ENCODE measurements around the gene NOL3. TPM values are rescaled to one million over a fixed set of nuclear protein-coding genes. Genes with fewer than 3 reads are reported as not detected.

Gene NOL3
- total RNA-seq, 5 donors from 2014 or later (not counting 1 experiment from before 2014, with no cell fraction given), result 2.1 to 8.0 (median 5.2) TPM

GRCh38 chr16:67210069-67210937 is 40.0 kb downstream of the NOL3 start:
- H3K9me3 Mint-ChIP-seq, result no peaks in the 10 kb centered on the region
- no peaks in the 10 kb centered on the region for H3K27me3 Mint-ChIP-seq
- Histone ChIP-seq H3K4me3 (ENCODE audit: control insufficient read depth in 1 of 2, extremely low read depth in 1 of 2, low read length in 1 of 2) (no peak overlapping the region), H3K9me3 (no peaks in the 10 kb centered on the region), H3K36me3 (ENCODE audit: control insufficient read depth in 2 of 2, extremely low read depth in 1 of 2, insufficient read depth in 1 of 2, low read length in 1 of 2) (peaks cover 0 to 13% of the 10 kb centered on the region in 2 donors), H3K27ac (ENCODE audit: low read length) (no peak overlapping the region), H3K4me1 (ENCODE audit: control insufficient read depth in 1 of 2, extremely low read depth in 1 of 2, insufficient read depth in 2 of 2, low read length in 2 of 2) (no peaks in the 10 kb centered on the region), H3K27me3 (replicated peaks in 1 of 2; ENCODE audit: control insufficient read depth in 2 of 2, extremely low read depth in 1 of 2, insufficient read depth in 2 of 2, low read length in 1 of 2) (no peaks in the 10 kb centered on the region)
- peaks cover 8% of the 10 kb centered on the region for H3K36me3 Mint-ChIP-seq
- WGBS (ENCODE audit: insufficient coverage), result 88% methylated on average over 25 of the region's 25 CpGs
- ChIA-PET CTCF (no interaction called here), POLR2A (no interaction called here)
- no peak overlapping the region for H3K4me3 Mint-ChIP-seq
- H3K4me1 Mint-ChIP-seq, result peaks cover 0 to 8% (median 0%) of the 10 kb centered on the region in 3 donors
- DNase-seq (no peak), ATAC-seq (replicated peaks in 1 of 4) (no peak)
- no peak overlapping the region for H3K27ac Mint-ChIP-seq

- CTCF ChIA-PET, result no interaction called here
- H3K9me3 ChIP-seq, result no peaks in the 10 kb centered on the region
- no peaks in the 10 kb centered on the region for H3K27me3 Mint-ChIP-seq
Observed at GRCh38 chr16:67211674-67212073, 41.3 kb downstream of the NOL3 start.

GRCh38 chr16:67212766-67213165 is 42.4 kb downstream of the NOL3 start:
- H3K9me3 ChIP-seq, result no peaks in the 10 kb centered on the region
- peaks cover 0 to 13% of the 10 kb centered on the region in 2 donors for H3K36me3 ChIP-seq (ENCODE audit: control insufficient read depth in 2 of 2, extremely low read depth in 1 of 2, insufficient read depth in 1 of 2, low read length in 1 of 2)
- H3K27me3 ChIP-seq (replicated peaks in 1 of 2; ENCODE audit: control insufficient read depth in 2 of 2, extremely low read depth in 1 of 2, insufficient read depth in 2 of 2, low read length in 1 of 2), result no peaks in the 10 kb centered on the region
- no peak overlapping the region for H3K27ac ChIP-seq (ENCODE audit: low read length)
- no peak overlapping the region for H3K4me3 Mint-ChIP-seq
- H3K4me1 ChIP-seq (ENCODE audit: control insufficient read depth in 1 of 2, extremely low read depth in 1 of 2, insufficient read depth in 2 of 2, low read length in 2 of 2), result no peaks in the 10 kb centered on the region
- H3K27me3 Mint-ChIP-seq, result no peaks in the 10 kb centered on the region
- ChIA-PET CTCF (no interaction called here), POLR2A (no interaction called here)
- DNase-seq (no peak), ATAC-seq (replicated peaks in 1 of 4) (no peak)
- no peak overlapping the region for H3K4me3 ChIP-seq (ENCODE audit: control insufficient read depth in 1 of 2, extremely low read depth in 1 of 2, low read length in 1 of 2)
- peaks cover 0 to 9% (median 0%) of the 10 kb centered on the region in 3 donors for H3K4me1 Mint-ChIP-seq
- no peaks in the 10 kb centered on the region for H3K9me3 Mint-ChIP-seq
- peaks cover 21% of the 10 kb centered on the region for H3K36me3 Mint-ChIP-seq
- no peak overlapping the region for H3K27ac Mint-ChIP-seq

More at GRCh38 chr16:67211674-67212073, 41.3 kb downstream of the NOL3 start:
- H3K36me3 ChIP-seq (ENCODE audit: control insufficient read depth in 2 of 2, extremely low read depth in 1 of 2, insufficient read depth in 1 of 2, low read length in 1 of 2), result peaks cover 0 to 13% of the 10 kb centered on the region in 2 donors
- Mint-ChIP-seq H3K36me3 (peaks cover 13% of the 10 kb centered on the region), H3K4me1 (peaks cover 0 to 4% (median 0%) of the 10 kb centered on the region in 3 donors), H3K4me3 (no peak overlapping the region), H3K9me3 (no peaks in the 10 kb centered on the region), H3K27ac (no peak overlapping the region)
- ATAC-seq (replicated peaks in 1 of 4), result no peak
- H3K27me3 ChIP-seq (replicated peaks in 1 of 2; ENCODE audit: control insufficient read depth in 2 of 2, extremely low read depth in 1 of 2, insufficient read depth in 2 of 2, low read length in 1 of 2), result no peaks in the 10 kb centered on the region
- H3K4me1 ChIP-seq (ENCODE audit: control insufficient read depth in 1 of 2, extremely low read depth in 1 of 2, insufficient read depth in 2 of 2, low read length in 2 of 2), result no peaks in the 10 kb centered on the region
- WGBS (ENCODE audit: insufficient coverage), result 84% methylated on average over 4 of the region's 7 CpGs
- POLR2A ChIA-PET, result no interaction called here
- H3K27ac ChIP-seq (ENCODE audit: low read length), result no peak overlapping the region
- DNase-seq, result no peak
- no peak overlapping the region for H3K4me3 ChIP-seq (ENCODE audit: control insufficient read depth in 1 of 2, extremely low read depth in 1 of 2, low read length in 1 of 2)

GRCh38 chr16:67213197-67214019 is 43.1 kb downstream of the NOL3 start:
- H3K4me3 Mint-ChIP-seq, result no peak overlapping the region
- H3K27me3 Mint-ChIP-seq, result no peaks in the 10 kb centered on the region
- H3K36me3 Mint-ChIP-seq, result peaks cover 22% of the 10 kb centered on the region
- peaks cover 0 to 9% (median 0%) of the 10 kb centered on the region in 3 donors for H3K4me1 Mint-ChIP-seq
- no peaks in the 10 kb centered on the region for H3K27me3 ChIP-seq (replicated peaks in 1 of 2; ENCODE audit: control insufficient read depth in 2 of 2, extremely low read depth in 1 of 2, insufficient read depth in 2 of 2, low read length in 1 of 2)
- H3K36me3 ChIP-seq (ENCODE audit: control insufficient read depth in 2 of 2, extremely low read depth in 1 of 2, insufficient read depth in 1 of 2, low read length in 1 of 2), result peaks cover 0 to 13% of the 10 kb centered on the region in 2 donors
- no peak overlapping the region for H3K27ac ChIP-seq (ENCODE audit: low read length)
- ChIA-PET POLR2A (no interaction called here), CTCF (no interaction called here)
- no peaks in the 10 kb centered on the region for H3K9me3 ChIP-seq
- no peak overlapping the region for H3K4me3 ChIP-seq (ENCODE audit: control insufficient read depth in 1 of 2, extremely low read depth in 1 of 2, low read length in 1 of 2)
- DNase-seq (no peak), ATAC-seq (replicated peaks in 1 of 4) (no peak)
- no peaks in the 10 kb centered on the region for H3K4me1 ChIP-seq (ENCODE audit: control insufficient read depth in 1 of 2, extremely low read depth in 1 of 2, insufficient read depth in 2 of 2, low read length in 2 of 2)
- WGBS (ENCODE audit: insufficient coverage), result 74% methylated on average over 5 of the region's 8 CpGs
- no peak overlapping the region for H3K27ac Mint-ChIP-seq
- no peaks in the 10 kb centered on the region for H3K9me3 Mint-ChIP-seq

GRCh38 chr16:67215706-67216105 is 45.4 kb downstream of the NOL3 start:
- H3K4me3 ChIP-seq (ENCODE audit: control insufficient read depth in 1 of 2, extremely low read depth in 1 of 2, low read length in 1 of 2), result no peak overlapping the region
- H3K36me3 ChIP-seq (ENCODE audit: control insufficient read depth in 2 of 2, extremely low read depth in 1 of 2, insufficient read depth in 1 of 2, low read length in 1 of 2), result peaks cover 0 to 10% of the 10 kb centered on the region in 2 donors
- DNase-seq, result no peak
- H3K9me3 ChIP-seq, result no peaks in the 10 kb centered on the region
- peaks cover 26% of the 10 kb centered on the region for H3K36me3 Mint-ChIP-seq
- 74% methylated on average over 4 of the region's 5 CpGs for WGBS (ENCODE audit: insufficient coverage)
- H3K4me1 Mint-ChIP-seq, result peaks cover 0 to 17% (median 0%) of the 10 kb centered on the region in 3 donors
- H3K27ac Mint-ChIP-seq, result no peak overlapping the region
- POLR2A ChIA-PET, result no interaction called here
- CTCF ChIA-PET, result no interaction called here
- H3K27ac ChIP-seq (ENCODE audit: low read length), result no peak overlapping the region
- no peaks in the 10 kb centered on the region for H3K9me3 Mint-ChIP-seq
- no peaks in the 10 kb centered on the region for H3K27me3 ChIP-seq (replicated peaks in 1 of 2; ENCODE audit: control insufficient read depth in 2 of 2, extremely low read depth in 1 of 2, insufficient read depth in 2 of 2, low read length in 1 of 2)
- no peak for ATAC-seq (replicated peaks in 1 of 4)
- H3K27me3 Mint-ChIP-seq, result no peaks in the 10 kb centered on the region
- H3K4me3 Mint-ChIP-seq, result no peak overlapping the region
- H3K4me1 ChIP-seq (ENCODE audit: control insufficient read depth in 1 of 2, extremely low read depth in 1 of 2, insufficient read depth in 2 of 2, low read length in 2 of 2), result no peaks in the 10 kb centered on the region

GRCh38 chr16:67216612-67217490 is 46.5 kb downstream of the NOL3 start:
- H3K4me1 Mint-ChIP-seq, result peaks cover 2 to 20% (median 2%) of the 10 kb centered on the region in 3 donors
- Histone ChIP-seq H3K27ac (ENCODE audit: low read length) (no peak overlapping the region), H3K9me3 (no peaks in the 10 kb centered on the region), H3K4me3 (ENCODE audit: control insufficient read depth in 1 of 2, extremely low read depth in 1 of 2, low read length in 1 of 2) (no peak overlapping the region), H3K4me1 (ENCODE audit: control insufficient read depth in 1 of 2, extremely low read depth in 1 of 2, insufficient read depth in 2 of 2, low read length in 2 of 2) (no peaks in the 10 kb centered on the region), H3K36me3 (ENCODE audit: control insufficient read depth in 2 of 2, extremely low read depth in 1 of 2, insufficient read depth in 1 of 2, low read length in 1 of 2) (peaks cover 0 to 3% of the 10 kb centered on the region in 2 donors), H3K27me3 (replicated peaks in 1 of 2; ENCODE audit: control insufficient read depth in 2 of 2, extremely low read depth in 1 of 2, insufficient read depth in 2 of 2, low read length in 1 of 2) (no peaks in the 10 kb centered on the region)
- no peaks in the 10 kb centered on the region for H3K9me3 Mint-ChIP-seq
- no peak overlapping the region for H3K27ac Mint-ChIP-seq
- ChIA-PET CTCF (no interaction called here), POLR2A (no interaction called here)
- no peak overlapping the region for H3K4me3 Mint-ChIP-seq
- DNase-seq (no peak), ATAC-seq (replicated peaks in 1 of 4) (no peak)
- H3K36me3 Mint-ChIP-seq, result peaks cover 23% of the 10 kb centered on the region
- no peaks in the 10 kb centered on the region for H3K27me3 Mint-ChIP-seq
- 78% methylated on average over 18 of the region's 18 CpGs for WGBS (ENCODE audit: insufficient coverage)

All from T-cell (primary cell).